TTC549 (cell line): Measurements from ENCODE around the gene PDE3A.
"Not testable (repeated sequence)": the region's sequence is repeated elsewhere in the genome, so short reads cannot be mapped to it uniquely, and the experiment has no call there.

Source experiments
- FAIRE-seq: peaks from 2 replicates; lab custom pipeline; 2012; peaks lifted over from hg19 to GRCh38; lab: Jason Lieb, UNC

PDE3A gene

DNA sequence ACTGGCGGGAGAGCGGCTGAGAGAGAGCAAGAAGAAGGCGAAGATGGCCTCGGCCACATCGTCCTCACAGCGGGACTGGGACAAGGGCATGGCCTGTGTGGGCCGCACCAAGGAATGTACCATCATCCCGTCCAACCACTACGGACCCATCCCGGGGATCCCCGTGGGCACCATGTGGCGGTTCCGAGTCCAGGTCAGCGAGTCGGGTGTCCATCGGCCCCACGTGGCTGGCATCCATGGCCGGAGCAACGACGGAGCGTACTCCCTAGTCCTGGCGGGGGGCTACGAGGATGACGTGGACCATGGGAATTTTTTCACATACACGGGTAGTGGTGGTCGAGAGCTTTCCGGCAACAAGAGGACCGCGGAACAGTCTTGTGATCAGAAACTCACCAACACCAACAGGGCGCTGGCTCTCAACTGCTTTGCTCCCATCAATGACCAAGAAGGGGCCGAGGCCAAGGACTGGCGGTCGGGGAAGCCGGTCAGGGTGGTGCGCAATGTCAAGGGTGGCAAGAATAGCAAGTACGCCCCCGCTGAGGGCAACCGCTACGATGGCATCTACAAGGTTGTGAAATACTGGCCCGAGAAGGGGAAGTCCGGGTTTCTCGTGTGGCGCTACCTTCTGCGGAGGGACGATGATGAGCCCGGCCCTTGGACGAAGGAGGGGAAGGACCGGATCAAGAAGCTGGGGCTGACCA lies 183.6 kb downstream of the PDE3A start:
- not testable (repeated sequence) for FAIRE-seq

DNA sequence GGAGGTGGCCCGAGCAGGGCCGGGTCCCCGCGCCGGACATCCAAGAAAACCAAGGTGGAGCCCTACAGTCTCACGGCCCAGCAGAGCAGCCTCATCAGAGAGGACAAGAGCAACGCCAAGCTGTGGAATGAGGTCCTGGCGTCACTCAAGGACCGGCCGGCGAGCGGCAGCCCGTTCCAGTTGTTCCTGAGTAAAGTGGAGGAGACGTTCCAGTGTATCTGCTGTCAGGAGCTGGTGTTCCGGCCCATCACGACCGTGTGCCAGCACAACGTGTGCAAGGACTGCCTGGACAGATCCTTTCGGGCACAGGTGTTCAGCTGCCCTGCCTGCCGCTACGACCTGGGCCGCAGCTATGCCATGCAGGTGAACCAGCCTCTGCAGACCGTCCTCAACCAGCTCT lies 184.2 kb downstream of the PDE3A start:
- FAIRE-seq, result not testable (repeated sequence)

DNA sequence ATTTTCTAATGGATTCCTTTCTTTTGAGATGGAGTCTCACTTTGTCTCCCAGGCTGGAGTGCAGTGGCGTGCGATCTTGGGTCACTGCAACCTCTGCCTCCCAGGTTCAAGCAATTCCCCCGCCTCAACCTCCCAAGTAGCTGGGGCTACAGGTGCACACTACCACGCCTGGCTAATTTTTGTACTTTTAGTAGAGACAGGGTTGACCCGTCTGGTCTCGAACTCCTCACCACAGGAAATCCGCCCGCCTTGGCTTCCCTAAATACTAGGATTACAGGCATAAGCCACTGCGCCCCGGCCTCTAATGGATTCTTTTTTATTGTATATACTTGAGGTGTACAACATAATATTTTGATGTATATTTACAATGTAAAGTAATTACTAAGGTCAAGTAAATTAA lies 186.7 kb downstream of the PDE3A start:
- no peak for FAIRE-seq

DNA sequence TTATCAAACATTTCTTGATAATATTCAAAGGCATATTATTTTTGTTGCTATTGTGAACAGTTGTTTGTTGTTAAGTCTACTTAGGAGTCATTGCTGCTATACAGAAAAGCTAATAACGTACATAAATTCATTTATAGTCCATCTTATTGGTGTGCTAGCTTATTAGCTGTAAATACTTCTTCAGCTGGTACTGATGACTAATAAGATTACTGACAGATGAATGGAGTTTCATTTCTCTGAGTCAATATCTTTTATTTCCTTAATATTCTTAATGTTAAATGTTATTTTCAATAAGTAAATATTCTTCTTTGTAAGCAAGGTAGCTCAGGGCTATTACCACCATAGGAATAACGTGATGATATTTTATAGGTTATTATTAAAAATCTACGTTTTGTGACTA lies 187.4 kb downstream of the PDE3A start:
- no peak for FAIRE-seq

DNA sequence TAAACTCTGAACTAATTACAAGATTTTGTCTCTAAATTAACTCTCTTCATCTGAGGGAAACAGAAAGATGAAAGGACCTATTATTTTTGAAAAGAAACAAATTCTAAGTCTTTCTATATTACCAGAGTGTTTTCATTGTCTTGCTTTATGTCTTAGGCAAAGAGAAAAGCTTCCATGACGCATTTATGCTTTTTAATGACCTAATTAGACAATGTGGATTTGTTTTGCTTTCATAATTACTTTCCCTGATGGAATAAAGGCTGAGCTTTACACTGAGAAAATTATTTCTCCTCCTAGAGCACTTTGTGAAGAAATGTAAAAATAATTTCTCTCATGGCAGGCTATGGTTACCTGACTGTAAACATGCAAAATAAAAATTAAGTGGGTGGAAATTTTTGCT lies 188.8 kb downstream of the PDE3A start:
- no peak for FAIRE-seq

DNA sequence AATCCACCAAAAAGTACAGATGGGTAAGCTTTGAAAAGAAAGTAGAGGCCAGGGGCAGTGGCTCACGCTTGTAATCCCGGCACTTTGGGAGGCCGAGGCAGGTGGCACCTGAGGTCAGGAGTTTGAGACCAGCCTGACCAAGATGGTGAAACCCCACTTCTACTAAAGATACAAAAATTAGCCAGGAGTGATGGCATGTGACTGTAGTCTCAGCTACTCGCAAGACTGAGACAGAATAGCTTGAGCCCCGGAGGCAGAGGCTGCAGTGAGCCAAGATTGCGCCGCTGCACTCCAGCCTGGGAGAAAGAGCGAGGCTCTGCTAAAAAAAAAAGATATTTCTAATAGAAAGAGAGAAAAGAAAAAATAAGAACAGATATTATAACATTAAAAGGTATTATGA lies 192.6 kb downstream of the PDE3A start:
- FAIRE-seq, result no peak

DNA sequence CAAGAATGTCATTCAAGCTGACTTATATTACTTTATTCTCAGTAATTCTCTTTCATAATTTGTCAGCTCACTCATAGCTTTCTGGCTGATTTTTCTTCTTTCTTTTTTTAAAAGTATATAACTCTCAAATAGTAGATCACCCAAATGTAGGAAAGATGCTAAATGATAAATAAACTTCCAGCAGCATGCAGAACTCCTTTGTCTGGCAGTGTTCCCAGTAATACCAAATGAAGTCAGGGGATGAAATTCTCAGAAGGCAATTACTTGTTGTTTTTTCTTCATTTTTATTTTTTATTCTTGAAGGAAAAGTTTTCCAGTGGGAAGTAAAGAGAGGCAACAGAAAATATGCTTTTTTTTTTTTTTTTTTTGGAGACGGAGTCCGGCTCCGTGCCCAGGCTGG lies 193.5 kb downstream of the PDE3A start:
- no peak for FAIRE-seq

DNA sequence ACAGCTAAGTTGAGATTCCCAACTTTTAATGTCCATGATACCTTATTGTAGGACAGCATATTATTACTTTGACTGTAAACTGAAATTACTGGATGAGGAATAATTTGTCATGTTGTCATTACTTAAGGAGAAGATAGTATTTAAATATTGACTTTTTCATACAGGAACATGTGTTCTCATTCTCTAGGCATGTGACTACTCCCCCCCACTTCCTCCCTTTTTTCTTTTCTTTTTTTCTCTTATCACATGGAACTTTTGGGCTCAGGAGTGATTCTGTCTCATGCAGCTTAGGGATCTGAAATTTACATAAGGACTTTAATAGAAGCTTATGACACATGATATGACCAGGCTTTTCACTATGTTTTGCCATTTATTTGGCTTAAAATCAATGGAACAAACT lies 199.1 kb downstream of the PDE3A start:
- no peak for FAIRE-seq

DNA sequence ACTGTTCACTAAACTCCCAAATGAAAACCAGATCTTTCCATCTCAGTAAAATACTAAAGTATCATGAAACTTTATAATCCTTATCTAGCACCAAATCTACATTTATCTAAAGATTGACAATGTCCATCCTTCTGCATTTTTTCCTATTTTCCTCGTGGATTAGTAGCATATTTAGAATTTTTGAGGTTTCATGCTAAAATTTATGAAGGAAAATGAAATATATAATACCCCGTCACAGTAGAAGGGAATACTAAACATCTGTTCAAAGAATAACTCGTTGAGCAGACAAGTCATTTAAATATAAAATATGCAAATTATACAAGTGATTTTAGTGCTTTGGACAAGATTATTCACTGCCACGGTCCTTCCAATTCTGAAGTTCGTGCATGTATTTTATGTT lies 204.1 kb downstream of the PDE3A start:
- FAIRE-seq, result no peak

DNA sequence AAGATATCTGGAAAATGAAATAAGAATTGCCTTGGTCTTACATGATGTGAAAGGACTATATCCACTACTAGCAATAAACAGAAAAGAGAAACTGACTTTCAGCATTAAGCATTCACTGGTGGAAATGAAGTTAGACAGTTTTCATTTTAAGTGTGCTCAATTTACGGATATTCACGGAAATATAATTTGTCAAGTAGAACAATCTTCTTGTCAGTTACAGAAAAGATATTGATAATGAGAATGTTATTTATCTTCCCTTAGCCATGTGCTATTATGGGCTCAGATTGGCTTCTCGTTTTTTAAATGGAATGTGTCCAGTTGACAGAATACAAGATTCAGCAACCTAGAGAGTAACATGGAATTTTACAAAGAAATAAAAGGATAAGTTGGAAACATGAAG lies 208.2 kb downstream of the PDE3A start:
- no peak for FAIRE-seq

DNA sequence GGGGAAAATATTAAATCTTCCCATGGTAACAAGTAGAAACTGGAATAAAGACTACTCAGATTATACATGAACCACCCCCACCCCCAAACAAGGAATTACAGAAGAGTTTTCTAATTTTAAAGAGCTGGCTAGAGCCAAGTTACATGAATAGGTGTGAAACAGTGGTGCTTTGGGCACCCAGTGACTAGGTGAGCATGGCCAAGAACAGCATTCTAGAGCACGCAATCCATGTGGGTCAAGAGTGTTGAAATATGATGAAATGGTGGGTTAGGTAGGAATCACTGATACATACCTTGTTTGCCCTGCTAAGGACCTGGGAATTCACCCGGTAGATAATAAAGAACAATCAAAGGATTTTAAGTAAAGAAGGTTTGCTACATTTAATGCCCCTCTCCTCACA lies 208.7 kb downstream of the PDE3A start:
- FAIRE-seq, result no peak

DNA sequence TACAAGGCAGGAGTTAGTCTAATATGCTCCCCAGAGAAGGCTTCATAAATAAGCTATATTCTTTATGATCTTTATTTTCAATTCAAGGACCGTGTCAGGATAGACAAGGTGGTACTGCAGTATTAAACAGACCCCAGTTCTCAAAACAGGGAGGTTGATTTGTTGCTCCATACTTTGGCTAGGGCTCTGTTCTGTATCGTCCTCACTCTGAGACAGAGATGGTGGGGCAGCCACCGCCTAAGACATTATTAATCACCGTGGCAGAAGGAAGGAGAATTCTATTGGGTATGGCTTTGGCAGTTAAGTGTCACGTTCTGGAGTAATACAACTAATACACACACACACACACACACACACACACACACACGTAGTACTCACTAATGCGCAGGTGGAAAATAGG lies 209.8 kb downstream of the PDE3A start:
- FAIRE-seq, result no peak

DNA sequence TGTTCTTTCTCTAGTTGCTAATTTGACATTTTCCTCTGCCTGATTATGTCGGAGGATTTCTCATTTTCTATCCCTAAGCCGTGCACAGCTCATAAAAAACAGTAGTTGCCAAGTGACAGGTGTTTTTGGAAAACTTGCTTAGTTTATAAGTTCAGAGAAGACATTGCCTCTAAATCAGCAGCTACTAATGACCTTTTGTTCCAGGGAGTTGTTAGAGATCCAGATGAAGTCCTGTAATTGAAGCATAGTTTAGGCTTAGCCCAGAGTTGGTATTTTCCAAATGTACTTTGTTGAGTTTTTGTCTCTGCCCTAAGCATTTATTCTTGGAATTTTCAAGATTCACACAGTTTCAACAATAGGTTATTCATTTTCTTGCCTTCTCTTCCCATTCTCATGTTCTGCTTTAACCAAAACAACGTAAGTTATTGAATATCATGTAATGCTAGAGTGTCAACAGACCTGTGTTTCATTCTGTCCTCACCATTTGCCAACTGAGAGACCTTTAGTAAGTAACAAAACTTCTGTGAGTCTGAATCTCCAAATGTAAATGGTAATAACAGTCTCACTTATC lies 216.8 kb downstream of the PDE3A start:
- no peak for FAIRE-seq

DNA sequence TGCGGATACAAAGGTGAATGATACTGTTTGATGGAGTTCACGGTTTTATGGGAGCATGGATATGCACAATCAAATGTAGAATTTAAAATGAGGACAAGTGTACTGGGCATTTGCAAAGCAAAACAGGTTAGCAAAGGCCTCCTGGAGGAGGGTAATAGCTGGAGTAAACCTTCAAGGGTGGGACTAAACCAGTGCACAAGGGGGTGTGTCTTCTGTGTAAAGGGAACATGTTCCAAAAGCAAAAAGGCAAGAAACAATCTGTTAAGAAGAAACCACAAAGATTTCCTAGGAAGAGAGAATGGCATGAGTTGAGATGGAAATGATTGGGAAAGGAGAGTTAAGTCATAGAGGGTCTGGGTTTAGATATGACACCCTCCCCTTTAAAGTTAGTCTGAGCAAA lies 217.6 kb downstream of the PDE3A start:
- FAIRE-seq, result no peak

DNA sequence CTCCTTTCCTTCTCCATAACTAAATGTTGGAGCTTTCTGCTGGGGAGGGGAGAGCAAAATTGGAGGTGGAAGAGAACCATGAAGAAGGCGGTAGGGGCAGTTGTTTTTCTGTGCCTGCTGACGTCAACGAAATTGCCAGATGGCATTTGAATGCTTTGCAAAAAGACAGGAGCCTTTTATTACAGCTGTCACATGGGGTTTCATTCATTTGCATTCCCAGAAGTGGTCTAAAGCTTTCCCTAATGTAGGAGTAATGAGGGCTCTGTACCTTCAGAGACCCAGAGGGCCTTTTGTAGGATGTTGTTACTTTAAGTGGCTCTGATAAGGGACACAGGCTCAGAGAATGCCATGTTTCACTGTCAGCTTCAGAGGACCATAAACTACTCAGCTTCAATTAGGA lies 219.7 kb downstream of the PDE3A start:
- FAIRE-seq, result no peak

DNA sequence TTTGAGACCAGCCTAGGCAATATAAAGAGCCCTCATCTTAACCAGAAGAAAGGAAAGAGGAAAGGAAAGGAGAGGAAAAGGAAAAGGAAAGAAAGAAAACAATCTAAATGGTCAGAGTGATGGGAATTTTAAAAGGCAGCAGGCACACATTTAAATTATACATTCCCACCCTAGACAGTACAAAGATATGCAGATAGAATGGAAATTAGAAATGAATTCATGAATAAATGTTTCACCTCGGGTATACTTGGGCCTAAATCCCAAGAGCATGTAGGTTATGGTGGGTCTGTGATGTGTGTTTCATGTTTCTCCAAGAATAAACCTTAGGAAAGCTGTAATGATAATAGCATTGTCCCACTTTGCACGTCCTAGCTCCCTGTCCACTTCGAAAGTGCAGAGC lies 222.2 kb downstream of the PDE3A start:
- no peak for FAIRE-seq

DNA sequence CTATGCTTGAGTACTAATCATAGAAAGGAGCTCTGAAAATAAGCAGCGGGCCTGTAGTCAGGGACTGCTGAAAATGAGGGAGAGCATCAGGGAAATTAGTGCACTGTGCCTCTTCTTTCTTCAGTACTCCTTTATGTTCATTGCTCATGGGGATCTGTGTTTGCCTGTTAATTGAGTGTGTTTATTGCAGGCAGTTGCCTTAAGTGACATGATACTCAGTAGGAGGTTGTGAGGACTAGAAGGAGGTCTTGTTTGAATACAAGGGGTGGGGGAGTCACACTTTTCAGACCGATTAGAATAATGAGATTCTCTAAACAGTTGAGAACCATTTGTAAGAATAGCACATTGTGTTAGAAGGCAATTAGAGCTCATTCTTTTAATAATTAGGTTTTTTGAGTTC lies 224.2 kb downstream of the PDE3A start:
- no peak for FAIRE-seq

DNA sequence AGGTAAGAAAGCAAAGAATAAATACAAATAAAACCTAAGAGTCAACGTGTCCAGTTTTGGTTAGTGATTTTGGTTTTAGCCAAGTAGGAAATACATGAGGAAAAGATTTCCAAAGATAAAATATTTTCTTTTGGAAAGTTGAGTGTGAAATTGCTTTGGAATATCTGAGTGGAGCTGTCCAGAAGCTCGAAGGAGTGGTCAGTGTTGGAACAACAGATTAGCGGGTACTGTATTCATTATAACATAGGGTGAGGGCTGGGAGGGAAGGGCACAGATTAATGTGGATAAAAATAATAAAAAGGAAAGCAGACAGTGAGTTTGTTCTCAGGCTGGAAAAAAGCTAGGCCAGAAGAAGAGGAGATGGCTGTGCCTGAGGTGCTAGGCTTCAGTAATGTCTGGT lies 225.3 kb downstream of the PDE3A start:
- FAIRE-seq, result no peak

DNA sequence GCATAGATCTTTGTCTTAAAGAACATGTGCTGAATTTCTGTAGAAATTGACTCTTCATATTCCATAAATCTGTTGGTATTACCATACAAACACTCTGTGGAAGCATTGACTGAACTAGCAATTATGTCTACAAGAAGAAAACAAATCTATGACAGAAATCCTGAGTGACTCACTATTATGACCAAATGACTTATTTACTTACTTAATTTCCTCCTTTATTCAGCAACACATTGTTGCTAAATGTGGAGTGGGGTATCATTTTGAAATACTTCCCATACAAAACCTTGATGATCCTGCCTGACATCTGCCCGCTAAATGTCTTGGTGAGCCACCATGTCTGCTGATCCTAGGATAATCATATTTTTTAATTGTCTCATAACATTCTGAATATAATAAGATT lies 227.7 kb downstream of the PDE3A start:
- no peak for FAIRE-seq

DNA sequence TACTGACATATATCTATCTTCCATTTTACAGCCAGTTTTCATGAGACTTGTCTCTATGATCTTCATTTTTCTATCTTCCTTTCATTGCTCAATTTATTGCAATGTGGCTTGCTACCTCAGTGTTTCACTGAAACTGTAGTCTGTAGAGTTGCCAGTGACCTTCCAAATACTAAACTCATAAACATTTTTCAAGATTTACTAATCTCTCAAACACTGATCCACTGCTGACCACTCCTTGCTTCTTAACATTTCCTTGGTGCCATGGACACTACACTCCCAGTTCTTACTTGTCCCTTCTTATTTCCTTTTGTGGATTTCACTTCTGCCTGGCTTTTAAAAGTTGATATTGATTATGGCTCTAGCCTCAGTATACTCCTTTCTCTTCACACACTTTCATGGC lies 231.4 kb downstream of the PDE3A start:
- no peak for FAIRE-seq

DNA sequence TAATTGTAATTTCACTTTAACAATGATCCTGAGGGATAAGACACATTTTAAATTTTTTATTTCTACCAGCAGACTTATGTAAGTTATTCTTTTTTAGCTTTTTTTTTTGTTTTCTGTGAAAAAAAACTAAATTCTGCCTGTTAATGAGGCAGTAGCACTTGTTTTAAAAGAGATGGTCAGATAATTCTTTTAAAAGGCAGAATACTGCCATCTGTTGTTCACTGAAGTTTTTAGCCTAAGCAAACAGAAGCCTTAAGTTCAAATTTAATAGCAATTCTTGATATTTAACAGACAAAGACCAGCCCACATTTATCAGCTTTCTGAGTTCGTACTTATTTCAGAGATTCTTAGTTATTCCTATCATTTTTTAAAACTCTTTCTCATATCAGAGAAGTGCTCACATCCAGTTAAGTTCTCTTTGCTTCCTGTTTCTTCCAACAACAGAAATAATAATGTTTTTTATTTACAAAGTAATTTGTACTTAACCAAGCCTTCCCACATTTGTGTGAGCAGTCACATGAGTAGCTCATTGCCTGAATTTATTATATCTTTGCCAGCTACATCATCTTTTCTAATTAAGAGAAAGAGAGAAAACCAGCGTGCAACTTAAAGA lies 233.4 kb downstream of the PDE3A start:
- no peak for FAIRE-seq

DNA sequence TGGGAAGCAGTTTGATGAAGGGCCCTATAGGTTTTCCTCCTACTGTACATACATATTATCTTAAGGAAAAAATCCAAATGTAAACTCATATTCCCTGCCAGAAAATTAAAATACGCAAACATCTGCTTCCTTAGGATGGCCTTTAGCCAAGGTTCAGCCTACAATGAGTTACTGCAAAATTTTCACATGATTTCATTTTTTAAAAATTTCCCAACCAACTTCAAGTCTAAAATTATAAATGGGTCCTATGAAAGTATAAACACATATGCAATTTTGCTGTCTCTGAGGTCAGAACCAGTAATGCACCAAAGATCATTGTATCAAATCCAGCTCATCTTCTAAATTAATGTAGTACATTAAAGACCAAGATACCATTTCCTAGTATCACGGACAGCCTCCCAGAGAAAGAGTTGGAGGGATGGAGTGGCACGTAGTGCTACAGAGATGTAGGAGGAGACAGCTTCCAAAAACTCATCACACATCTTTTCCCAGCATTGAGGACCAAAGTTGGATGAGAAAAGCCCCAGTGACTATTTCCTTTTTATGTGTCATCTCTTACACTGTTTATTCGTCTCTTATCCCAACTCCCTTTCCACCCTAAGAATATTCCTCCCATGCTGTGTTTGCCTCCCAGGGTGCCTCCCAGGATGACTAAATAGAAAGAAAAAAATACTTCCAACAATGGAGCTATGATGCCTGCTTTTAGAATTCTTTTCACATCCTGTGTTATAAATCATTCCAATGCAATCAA lies 234.5 kb downstream of the PDE3A start:
- no peak for FAIRE-seq

DNA sequence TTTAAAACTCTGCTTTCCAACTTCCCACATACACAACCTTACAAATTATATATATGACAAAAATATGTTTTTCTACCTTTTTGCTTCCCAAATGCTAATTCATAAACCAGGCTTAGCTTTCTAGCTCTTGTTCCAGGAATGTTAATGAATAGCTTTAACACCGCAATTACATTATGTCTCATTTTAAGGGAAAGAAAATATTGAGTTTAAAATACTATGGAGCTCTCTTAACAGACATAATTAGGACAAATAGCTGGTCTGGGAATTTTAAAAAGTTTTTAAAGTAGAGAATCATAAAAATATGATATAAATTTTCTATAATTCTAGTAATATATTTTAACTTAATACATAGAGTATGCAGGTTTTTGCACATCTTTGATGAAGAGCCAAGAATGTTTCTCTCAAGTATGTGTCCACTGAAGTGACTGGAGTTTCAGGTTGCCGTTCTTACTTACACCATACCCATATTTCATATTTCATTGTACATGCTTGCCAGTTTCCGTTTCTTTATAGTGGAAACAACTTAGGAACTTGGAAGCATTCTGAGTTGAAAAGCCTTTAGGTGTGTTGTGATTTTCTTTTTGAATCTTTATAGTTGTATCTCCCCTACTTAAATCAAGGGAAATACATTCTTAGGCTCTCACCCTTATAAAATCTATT lies 236.2 kb downstream of the PDE3A start:
- no peak for FAIRE-seq
